Heart right ventricle (tissue), 16 donors: ENCODE measurements around the gene PWWP3B. TPM values are rescaled to one million over a fixed set of nuclear protein-coding genes. Genes with fewer than 3 reads are reported as not detected.

Experiments
- ATAC-seq, 8 donors: fragments of 200-7000 bp; cut with Tn5 transposase; one replicate each; pipeline ENCODE4 v1.9.1; 2020; ENCODE audit warnings: mild to moderate bottlenecking in 8 of 8, moderate library complexity in 8 of 8, moderate number of reproducible peaks in 1 of 8
- DNase-seq, 2 donors: peaks; one replicate each; pipeline ENCODE4 v3.0.0-alpha.2; 2020
- H3K27ac ChIP-seq, 10 donors: fragments of 200-600 bp; sonication (generic) in 2 of 10; one replicate each; pipeline versions ENCODE4 v1.5.0 to v1.8.0; 2020 to 2022; ENCODE audit warnings: mild to moderate bottlenecking in 3 of 10
- H3K27me3 ChIP-seq, 7 donors: fragments of 200-600 bp; one replicate each; pipeline ENCODE4 v1.8.0; 2021 to 2022; ENCODE audit warnings: mild to moderate bottlenecking in 2 of 7
- H3K36me3 ChIP-seq, 9 donors: fragments of 200-600 bp; sonication (generic) in 1 of 9; one replicate each; pipeline versions ENCODE4 v1.5.0 to v1.8.0; 2020 to 2022; ENCODE audit warnings: mild to moderate bottlenecking in 2 of 9
- H3K4me1 ChIP-seq, 9 donors: fragments of 200-600 bp; sonication (generic) in 1 of 9; one replicate each; pipeline versions ENCODE4 v1.5.0 to v1.8.0; 2020 to 2022; ENCODE audit warnings: mild to moderate bottlenecking in 4 of 9
- H3K4me3 ChIP-seq, 10 donors: fragments of 200-600 bp; sonication (generic) in 2 of 10; one replicate each; pipeline versions ENCODE4 v1.5.0 to v1.8.0; 2020 to 2022; ENCODE audit warnings: mild to moderate bottlenecking in 7 of 10, moderate library complexity in 2 of 10
- H3K9me3 ChIP-seq, 11 donors: fragments of 200-600 bp in 10 of 11; sonication (generic) in 2 of 11; one replicate each; pipeline versions ENCODE4 v1.5.0 to v1.8.0; 2013 to 2022; ENCODE audit warnings: mild to moderate bottlenecking in 2 of 11, control low read depth in 1 of 11, moderate library complexity in 1 of 11
- CTCF ChIP-seq, 9 donors: fragments of 200-600 bp; sonication (generic) in 2 of 9; IDR thresholded peaks; one replicate each; pipeline versions ENCODE4 v1.5.0 to v1.8.0; 2021 to 2022; ENCODE audit warnings: antibody characterized with exemption in 9 of 9, mild to moderate bottlenecking in 5 of 9, moderate library complexity in 1 of 9
- WGBS, 2 donors: extraction: QIAGEN DNeasy Blood & Tissue Kit; methylation state at CpG; one replicate each; pipeline ENCODE4 v1.1.7; 2013; ENCODE audit warnings: inconsistent platforms in 1 of 2; 5-methylcytosine and 5-hydroxymethylcytosine counted together
- intact Hi-C, 10 donors: fragments of 100-400 bp; cut with DNase I; formaldehyde crosslinking; loops; one replicate each; pipeline versions ENCODE4 v1.11.1 to v1.14.2; 2022
- polyA plus RNA-seq, 2 donors: library from polyadenylated mRNA; stranded (reverse); fragments of 200-250 nt; gene quantifications; one replicate each; pipeline ENCODE4 v1.2.3, GENCODE V29; 2013
- total RNA-seq, 10 donors: library from RNA; stranded (reverse); fragmentation: NEBNext Ultra II Directional in 3 of 10; extraction: Animal tissue kit (Norgen Biotek cat#: 25700) in 3 of 10; gene quantifications; one replicate each; pipeline versions ENCODE4 v1.2.1 to v1.2.4, GENCODE V29; 2021 to 2023
- donor health status: Arrhythmogenic right ventricular cardiomyopathy.
- donor health status: ischemic (EF 13 %, LVEDD 7.1; RV severe dilation, severe dysfunction).
- donor health status: healthy with polysubstance abuse.
- donor health status: DM: no; HTN: yes; CAD: no.
- donor health status: DM: no; HTN: no; CAD: no.
- donor health status: ischemic (EF 25% LVEDD 6.9; RV normal size, moderate dysfunction).
- donor health status: ischemic (EF 25% LVEDD 5.7; RV mildly dilated, moderate dysfunction).
- donor health status: healthy.
- donor health status: DM: yes; HTN: yes; CAD: no.
- donor health status: Ischemic cardiomyopathy.
- donor health status: ischemic (EF 35%, LVEDD 5.7; RV mildly dilated, moderate dysfunction).
- donor health status: nonischemic (EF 11% LVEDD 7.7; RV severe dilation, severe dysfunction).
- donor health status: DM: yes; HTN: yes; CAD: no.
- donor health status: PGD.
- donor health status: ischemic (EF 29% LVEDD 5.4; RV normal size, mild dysfunction).
- donor health status: nonischemic (EF 23%, LVEDD 6.1; RV moderate dilation, normal function).

PWWP3B gene
- total and polyA plus RNA-seq, 12 donors: 0.96 to 24.1 (median 10.5) TPM

DNA sequence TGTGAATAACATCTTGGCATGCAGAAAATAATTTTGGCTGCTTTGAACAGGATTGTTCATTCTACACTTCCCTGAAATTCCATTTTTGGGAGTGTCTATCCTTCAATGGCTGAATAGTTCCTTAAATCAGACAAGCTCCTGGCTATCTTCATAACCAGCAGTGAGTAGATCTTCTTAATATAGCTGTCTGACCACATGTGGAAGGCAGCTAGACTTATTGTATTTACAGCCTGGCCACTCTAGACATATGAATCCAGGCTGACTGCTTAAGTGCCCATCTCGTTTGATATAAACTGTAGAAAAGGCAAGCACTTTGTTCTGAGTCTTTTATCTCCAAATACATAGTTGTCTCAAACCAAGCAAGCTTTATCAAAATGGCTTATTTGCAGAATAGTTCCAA lies 40.0 kb downstream of the PWWP3B start:
- intact Hi-C loops: no loop called here
- no peak for DNase-seq
- H3K27ac ChIP-seq: no peak overlapping the region
- H3K9me3 ChIP-seq: peaks cover 0 to 3% (median 0%) of the 10 kb centered on the region in 11 donors
- H3K4me1 ChIP-seq: no peaks in the 10 kb centered on the region
- H3K27me3 ChIP-seq: no peaks in the 10 kb centered on the region
- TF ChIP-seq CTCF (IDR thresholded peaks at IDR 0.05): no peak
- H3K4me3 ChIP-seq: no peak overlapping the region
- 23 to 28% methylated on average over 1 of the region's 1 CpG for WGBS, 2 donors
- H3K36me3 ChIP-seq: no peaks in the 10 kb centered on the region
- no peak for ATAC-seq

Other genes with a start within 250 kb of the PWWP3B start
- not detected for gene SERPINA7, start 129.6 kb upstream of the PWWP3B start, total RNA-seq
- gene SERPINA7, start 129.6 kb upstream of the PWWP3B start, polyA plus RNA-seq: not detected